Activated naive CD4-positive, alpha-beta T cell treated with anti-CD3 and anti-CD28 coated beads for 36 hours (primary cell): ENCODE measurements around the gene POLE. TPM values are rescaled to one million over a fixed set of nuclear protein-coding genes. Genes with fewer than 3 reads are reported as not detected.
A peak's percentile ranks its signal among the peaks of the same experiment; 100 is the strongest.

ENCODE experiments used
- CTCF ChIA-PET: fragments of 350-600 bp; sonication (Branson Sonifier 250); formaldehyde crosslinking; loops from one replicate; lab custom pipeline; 2021; ENCODE audit warnings: antibody characterized with exemption; lab: Charles Lee
- DNase-seq: peaks from one replicate; pipeline ENCODE4 v3.0.0-alpha.2; 2020
- H3K27ac Mint-ChIP-seq: one replicate; pipeline ENCODE4 v1.8.0; 2021; ENCODE audit warnings: mild to moderate bottlenecking, mixed read lengths
- H3K27me3 Mint-ChIP-seq: one replicate; pipeline ENCODE4 v1.8.0; 2021; ENCODE audit warnings: low read depth, mixed read lengths
- H3K36me3 Mint-ChIP-seq: one replicate; pipeline ENCODE4 v1.8.0; 2021; ENCODE audit warnings: low read depth, mixed read lengths
- H3K4me1 Mint-ChIP-seq: one replicate; pipeline ENCODE4 v1.8.0; 2021; ENCODE audit warnings: low read depth, mixed read lengths
- H3K4me3 Mint-ChIP-seq: one replicate; pipeline ENCODE4 v1.8.0; 2021; ENCODE audit warnings: mild to moderate bottlenecking, moderate library complexity, mixed read lengths
- H3K9me3 Mint-ChIP-seq: one replicate; pipeline ENCODE4 v1.8.0; 2021; ENCODE audit warnings: mixed read lengths
- intact Hi-C: fragments of 100-400 bp; cut with micrococcal nuclease; formaldehyde crosslinking; loops from one replicate; pipeline ENCODE4 v1.15.1; 2023
- total RNA-seq, 2 experiments: library from RNA; stranded (reverse); gene quantifications; one replicate each; pipeline ENCODE4 v1.2.3, GENCODE V29; 2021

Gene POLE
- total RNA-seq, 2 experiments from 2014 or later = 118 to 121 TPM

GRCh38 chr12:132597333-132598316 lies 89.5 kb downstream of the POLE start:
- peak overlapping the region; percentile 62 for H3K4me3 Mint-ChIP-seq
- H3K9me3 Mint-ChIP-seq = no peaks in the 10 kb centered on the region
- peaks cover 41% of the 10 kb centered on the region for H3K27me3 Mint-ChIP-seq
- no peaks in the 10 kb centered on the region for H3K36me3 Mint-ChIP-seq
- peaks cover 29% of the 10 kb centered on the region for H3K4me1 Mint-ChIP-seq
- CTCF ChIA-PET = no interaction called here
- DNase-seq = no peak
- intact Hi-C loops = no loop called here
- no peak overlapping the region for H3K27ac Mint-ChIP-seq

- intact Hi-C loops = no loop called here
- CTCF ChIA-PET = interaction anchor here (0.6 to 0.7 kb wide), 2 partner anchors 19 to 20 kb away, joined by 3 to 4 read pairs; no protein-coding TSS in a partner anchor
- Mint-ChIP-seq H3K36me3 (no peaks in the 10 kb centered on the region), H3K4me1 (peaks cover 25% of the 10 kb centered on the region), H3K27ac (no peak overlapping the region), H3K27me3 (peaks cover 32% of the 10 kb centered on the region), H3K9me3 (no peaks in the 10 kb centered on the region), H3K4me3 (no peak overlapping the region)
- no peak for DNase-seq
These were observed 91.1 kb downstream of the POLE start for GRCh38 chr12:132596016-132596415.

GRCh38 chr12:132595183-132595582 lies 92.0 kb downstream of the POLE start:
- DNase-seq = no peak
- H3K4me3 Mint-ChIP-seq = no peak overlapping the region
- peaks cover 19% of the 10 kb centered on the region for H3K4me1 Mint-ChIP-seq
- H3K36me3 Mint-ChIP-seq = no peaks in the 10 kb centered on the region
- CTCF ChIA-PET = interaction anchor here (0.6 to 1.0 kb wide), 2 partner anchors 20 to 200 kb away, joined by 3 read pairs; no protein-coding TSS in a partner anchor
- intact Hi-C loops = no loop called here
- H3K9me3 Mint-ChIP-seq = no peaks in the 10 kb centered on the region
- H3K27me3 Mint-ChIP-seq = peaks cover 29% of the 10 kb centered on the region
- no peak overlapping the region for H3K27ac Mint-ChIP-seq

GRCh38 chr12:132593938-132594358 lies 93.2 kb downstream of the POLE start:
- CTCF ChIA-PET = interaction anchor here (0.6 to 1.0 kb wide), 2 partner anchors 21 to 211 kb away, joined by 3 read pairs; no protein-coding TSS in a partner anchor
- no peak for DNase-seq
- Mint-ChIP-seq H3K4me1 (peaks cover 11% of the 10 kb centered on the region), H3K27me3 (peaks cover 22% of the 10 kb centered on the region), H3K9me3 (no peaks in the 10 kb centered on the region), H3K4me3 (no peak overlapping the region), H3K27ac (no peak overlapping the region), H3K36me3 (no peaks in the 10 kb centered on the region)
- intact Hi-C loops = no loop called here

- no peak for DNase-seq
- intact Hi-C loops = no loop called here
- Mint-ChIP-seq H3K27ac (no peak overlapping the region), H3K36me3 (no peaks in the 10 kb centered on the region), H3K9me3 (no peaks in the 10 kb centered on the region), H3K4me1 (peaks cover 8% of the 10 kb centered on the region), H3K4me3 (no peak overlapping the region), H3K27me3 (peaks cover 17% of the 10 kb centered on the region)
- CTCF ChIA-PET = no interaction called here
These were observed 93.6 kb downstream of the POLE start for GRCh38 chr12:132593521-132593920.

GRCh38 chr12:132593071-132593470 lies 94.1 kb downstream of the POLE start:
- no peaks in the 10 kb centered on the region for H3K36me3 Mint-ChIP-seq
- CTCF ChIA-PET = no interaction called here

GRCh38 chr12:132592282-132592970 lies 94.7 kb downstream of the POLE start:
- Mint-ChIP-seq H3K4me3 (no peak overlapping the region), H3K4me1 (peaks cover 3% of the 10 kb centered on the region), H3K9me3 (no peaks in the 10 kb centered on the region), H3K27ac (no peak overlapping the region), H3K36me3 (no peaks in the 10 kb centered on the region), H3K27me3 (peaks cover 13% of the 10 kb centered on the region)
- no peak for DNase-seq
- CTCF ChIA-PET = no interaction called here
- intact Hi-C loops = no loop called here

More at GRCh38 chr12:132593071-132593470, 94.1 kb downstream of the POLE start:
- peaks cover 7% of the 10 kb centered on the region for H3K4me1 Mint-ChIP-seq
- H3K9me3 Mint-ChIP-seq = no peaks in the 10 kb centered on the region
- intact Hi-C loops = no loop called here
- H3K4me3 Mint-ChIP-seq = no peak overlapping the region
- no peak overlapping the region for H3K27ac Mint-ChIP-seq
- H3K27me3 Mint-ChIP-seq = peaks cover 16% of the 10 kb centered on the region
- DNase-seq = no peak

- no peak overlapping the region for H3K4me3 Mint-ChIP-seq
- CTCF ChIA-PET = interaction anchor here (1.1 to 1.2 kb wide), 2 partner anchors 23 to 30 kb away, joined by 3 read pairs; no protein-coding TSS in a partner anchor
These were observed 95.8 kb downstream of the POLE start for GRCh38 chr12:132591107-132591935.

GRCh38 chr12:132588821-132589669 lies 98.1 kb downstream of the POLE start:
- CTCF ChIA-PET = interaction anchor here (1.0 kb wide), 1 partner anchor 26 kb away, joined by 3 read pairs; no protein-coding TSS in a partner anchor

More at GRCh38 chr12:132591107-132591935, 95.8 kb downstream of the POLE start:
- Mint-ChIP-seq H3K27me3 (peaks cover 8% of the 10 kb centered on the region), H3K4me1 (no peaks in the 10 kb centered on the region), H3K27ac (no peak overlapping the region), H3K36me3 (no peaks in the 10 kb centered on the region), H3K9me3 (no peaks in the 10 kb centered on the region)
- intact Hi-C loops = no loop called here
- no peak for DNase-seq

GRCh38 chr12:132588319-132588718 lies 98.8 kb downstream of the POLE start:
- Mint-ChIP-seq H3K4me3 (no peak overlapping the region), H3K9me3 (no peaks in the 10 kb centered on the region), H3K27ac (no peak overlapping the region), H3K4me1 (no peaks in the 10 kb centered on the region), H3K36me3 (peaks cover 3% of the 10 kb centered on the region), H3K27me3 (peaks cover 5% of the 10 kb centered on the region)
- CTCF ChIA-PET = no interaction called here
- intact Hi-C loops = no loop called here
- DNase-seq = no peak

More at GRCh38 chr12:132588821-132589669, 98.1 kb downstream of the POLE start:
- no peak for DNase-seq
- no peaks in the 10 kb centered on the region for H3K4me1 Mint-ChIP-seq
- no peak overlapping the region for H3K4me3 Mint-ChIP-seq
- intact Hi-C loops = no loop called here
- no peak overlapping the region for H3K27ac Mint-ChIP-seq
- H3K36me3 Mint-ChIP-seq = no peaks in the 10 kb centered on the region
- H3K27me3 Mint-ChIP-seq = peaks cover 7% of the 10 kb centered on the region
- H3K9me3 Mint-ChIP-seq = no peaks in the 10 kb centered on the region

- no peak overlapping the region for H3K4me3 Mint-ChIP-seq
- H3K36me3 Mint-ChIP-seq = peaks cover 3% of the 10 kb centered on the region
- no peaks in the 10 kb centered on the region for H3K9me3 Mint-ChIP-seq
- intact Hi-C loops = no loop called here
- H3K27me3 Mint-ChIP-seq = peaks cover 4% of the 10 kb centered on the region
- CTCF ChIA-PET = no interaction called here
- no peak for DNase-seq
- H3K27ac Mint-ChIP-seq = no peak overlapping the region
- H3K4me1 Mint-ChIP-seq = no peaks in the 10 kb centered on the region
These were observed 99.4 kb downstream of the POLE start for GRCh38 chr12:132587781-132588180.
